ENCODE results near the gene DEAF1.

DNA sequence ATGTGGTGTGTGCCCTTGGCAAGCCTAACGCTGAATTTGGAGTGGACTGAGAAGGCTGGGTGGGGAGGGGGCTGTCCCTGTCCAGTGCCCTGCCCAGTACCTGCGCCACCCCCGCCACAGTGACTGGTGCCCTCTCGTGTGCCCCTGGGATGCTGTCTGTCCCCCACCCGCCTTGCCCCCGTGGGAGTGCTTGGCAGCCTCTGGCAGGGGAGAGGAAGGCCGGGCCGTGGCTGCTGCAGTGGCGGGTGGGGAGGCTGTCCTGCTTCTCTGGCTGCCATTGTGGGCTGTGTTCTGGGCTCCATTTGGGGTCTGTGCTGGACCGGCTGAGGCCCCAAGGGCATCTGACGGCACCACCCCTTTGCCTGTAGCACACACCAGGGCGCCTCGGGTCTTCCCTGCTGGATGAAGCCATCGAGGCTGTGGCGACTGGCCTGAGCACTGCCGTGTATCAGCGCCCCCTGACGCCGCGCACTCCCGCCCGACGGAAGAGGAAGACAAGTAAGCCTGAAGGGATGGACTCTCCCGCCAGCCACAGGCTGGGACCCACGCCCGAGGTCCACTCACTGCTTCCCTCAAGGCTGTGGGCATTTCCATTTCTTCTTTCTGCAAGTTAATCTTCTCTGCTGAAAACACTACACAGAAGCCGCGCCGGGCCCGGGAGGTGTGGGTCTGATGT lies 96.9 kb downstream of the DEAF1 start:
- TF ChIP-seq, protein P1, sequence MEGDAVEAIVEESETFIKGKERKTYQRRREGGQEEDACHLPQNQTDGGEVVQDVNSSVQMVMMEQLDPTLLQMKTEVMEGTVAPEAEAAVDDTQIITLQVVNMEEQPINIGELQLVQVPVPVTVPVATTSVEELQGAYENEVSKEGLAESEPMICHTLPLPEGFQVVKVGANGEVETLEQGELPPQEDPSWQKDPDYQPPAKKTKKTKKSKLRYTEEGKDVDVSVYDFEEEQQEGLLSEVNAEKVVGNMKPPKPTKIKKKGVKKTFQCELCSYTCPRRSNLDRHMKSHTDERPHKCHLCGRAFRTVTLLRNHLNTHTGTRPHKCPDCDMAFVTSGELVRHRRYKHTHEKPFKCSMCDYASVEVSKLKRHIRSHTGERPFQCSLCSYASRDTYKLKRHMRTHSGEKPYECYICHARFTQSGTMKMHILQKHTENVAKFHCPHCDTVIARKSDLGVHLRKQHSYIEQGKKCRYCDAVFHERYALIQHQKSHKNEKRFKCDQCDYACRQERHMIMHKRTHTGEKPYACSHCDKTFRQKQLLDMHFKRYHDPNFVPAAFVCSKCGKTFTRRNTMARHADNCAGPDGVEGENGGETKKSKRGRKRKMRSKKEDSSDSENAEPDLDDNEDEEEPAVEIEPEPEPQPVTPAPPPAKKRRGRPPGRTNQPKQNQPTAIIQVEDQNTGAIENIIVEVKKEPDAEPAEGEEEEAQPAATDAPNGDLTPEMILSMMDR (IDR thresholded peaks at IDR 0.05; ENCODE audit: insufficient read depth, low read length), result no peak
- TF ChIP-seq POLR2AphosphoS5 (IDR thresholded peaks at IDR 0.05; ENCODE audit: low read depth), result no peak
